ENCODE measurements around the gene MTMR4. TPM values are rescaled to one million over a fixed set of nuclear protein-coding genes. Genes with fewer than 3 reads are reported as not detected.

MTMR4 gene
- total RNA-seq, 1 donor from 2014 or later, result 76.5 TPM

- peaks cover 3% of the 10 kb centered on the region for H3K4me1 Mint-ChIP-seq (ENCODE audit: unreplicated experiment)
- no peak for DNase-seq (ENCODE audit: extremely low spot score, unreplicated experiment)
- TF ChIP-seq CTCF (conservative IDR thresholded peaks at IDR 0.05), result peak; percentile 89
- H3K9me3 Mint-ChIP-seq, result no peaks in the 10 kb centered on the region
- H3K36me3 Mint-ChIP-seq, result no peaks in the 10 kb centered on the region
- H3K27me3 Mint-ChIP-seq, result peaks cover 21% of the 10 kb centered on the region
- no peak overlapping the region for H3K4me3 Mint-ChIP-seq
- H3K27ac Mint-ChIP-seq, result no peak overlapping the region
Observed at GRCh38 chr17:58447039-58447975, 67.1 kb downstream of the MTMR4 start.

DNA sequence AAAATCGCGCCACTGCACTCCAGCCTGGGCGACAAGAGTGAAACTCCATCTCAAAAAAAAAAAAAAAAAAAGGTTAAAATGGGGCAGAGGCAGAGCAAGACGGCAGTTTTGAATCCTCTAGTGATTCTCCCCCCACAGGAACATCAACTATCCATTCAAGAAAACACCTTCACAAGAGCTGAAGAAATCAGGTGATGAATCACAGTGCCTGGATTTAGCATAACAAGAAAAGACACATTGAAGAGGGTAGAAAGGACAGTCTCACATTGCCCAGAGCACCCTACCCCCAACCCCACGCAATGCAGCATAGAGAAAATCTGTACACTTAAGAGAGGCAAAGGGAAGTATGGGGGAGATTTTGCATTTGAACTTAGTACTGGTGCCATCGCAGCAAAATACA lies 68.4 kb downstream of the MTMR4 start:
- DNase-seq (ENCODE audit: extremely low spot score, unreplicated experiment), result no peak
- H3K27ac Mint-ChIP-seq, result no peak overlapping the region
- no peak for TF ChIP-seq CTCF (conservative IDR thresholded peaks at IDR 0.05)
- H3K27me3 Mint-ChIP-seq, result peaks cover 33% of the 10 kb centered on the region
- no peaks in the 10 kb centered on the region for H3K9me3 Mint-ChIP-seq
- H3K36me3 Mint-ChIP-seq, result no peaks in the 10 kb centered on the region
- no peak overlapping the region for H3K4me3 Mint-ChIP-seq
- peaks cover 3% of the 10 kb centered on the region for H3K4me1 Mint-ChIP-seq (ENCODE audit: unreplicated experiment)

Other genes with a start within 250 kb of the MTMR4 start
- gene MPO, start 233.7 kb downstream of the MTMR4 start, total RNA-seq (ENCODE audit: low replicate concordance), result not detected in 2 replicates
- 9.7 and 18.4 TPM in 2 replicates for gene TSPOAP1, start 185.8 kb downstream of the MTMR4 start, total RNA-seq (ENCODE audit: low replicate concordance)
- gene SUPT4H1, start 162.4 kb downstream of the MTMR4 start, total RNA-seq (ENCODE audit: low replicate concordance), result 75.7 and 82.9 TPM in 2 replicates
- 14.0 and 21.8 TPM in 2 replicates for gene RNF43, start 97.1 kb downstream of the MTMR4 start, total RNA-seq (ENCODE audit: low replicate concordance)
- gene HSF5, start 26.2 kb downstream of the MTMR4 start, total RNA-seq (ENCODE audit: low replicate concordance), result 0.10 TPM in 1 of 2 replicates, not detected in the other
- 0.17 and 0.34 TPM in 2 replicates for gene TEX14, start 177.4 kb upstream of the MTMR4 start, total RNA-seq (ENCODE audit: low replicate concordance)
- gene RAD51C, start 178.0 kb upstream of the MTMR4 start, total RNA-seq (ENCODE audit: low replicate concordance), result 32.0 and 36.8 TPM in 2 replicates
- gene PPM1E, start 241.2 kb upstream of the MTMR4 start, total RNA-seq (ENCODE audit: low replicate concordance), result 1.1 and 3.6 TPM in 2 replicates